Endodermal cell (in vitro differentiated cells): ENCODE results near the gene MTA3. TPM values are rescaled to one million over a fixed set of nuclear protein-coding genes. Genes with fewer than 3 reads are reported as not detected.
A peak's percentile ranks its signal among the peaks of the same experiment; 100 is the strongest.

Experiments
- DNase-seq: peaks from one replicate; pipeline ENCODE4 v3.0.0-alpha.2; 2017
- H3K27ac ChIP-seq: 2 replicates; pipeline ENCODE4 v1.5.1; 2013; ENCODE audit warnings: mild to moderate bottlenecking, low read depth, low read length, moderate library complexity
- H3K27me3 ChIP-seq: 2 replicates; pipeline ENCODE4 v1.6.1; 2013; ENCODE audit warnings: mild to moderate bottlenecking, low read length, moderate library complexity; ENCODE audit not compliant: insufficient read depth, control insufficient read depth, poor library complexity, severe bottlenecking
- H3K36me3 ChIP-seq: 2 replicates; pipeline ENCODE4 v1.7.0; 2013; ENCODE audit warnings: mild to moderate bottlenecking, low read length, moderate library complexity; ENCODE audit not compliant: control insufficient read depth, insufficient read depth
- H3K4me1 ChIP-seq: one replicate; pipeline ENCODE4 v1.7.0; 2013; ENCODE audit warnings: low read length; ENCODE audit not compliant: control insufficient read depth, insufficient read depth
- H3K4me3 ChIP-seq: 2 replicates; pipeline ENCODE4 v1.5.1; 2013; ENCODE audit warnings: mild to moderate bottlenecking, low read length, moderate library complexity
- H3K9ac ChIP-seq: 2 replicates; pipeline ENCODE4 v1.6.1; 2013; ENCODE audit warnings: mild to moderate bottlenecking, low read length, moderate library complexity; ENCODE audit not compliant: poor library complexity, severe bottlenecking; ENCODE audit errors: extremely low read depth
- H3K9me3 ChIP-seq: 2 replicates; pipeline ENCODE4 v1.6.1; 2013; ENCODE audit warnings: mild to moderate bottlenecking, low read length, moderate library complexity; ENCODE audit not compliant: control insufficient read depth
- H3K27ac Mint-ChIP-seq: 2 replicates; pipeline ENCODE4 v1.8.0; 2020; ENCODE audit warnings: mixed read lengths
- H3K27me3 Mint-ChIP-seq: 2 replicates; pipeline ENCODE4 v1.8.0; 2021; ENCODE audit warnings: mild to moderate bottlenecking, mixed read lengths; ENCODE audit not compliant: insufficient read depth
- H3K36me3 Mint-ChIP-seq: 2 replicates; pipeline ENCODE4 v1.8.0; 2020; ENCODE audit warnings: low read depth, mixed read lengths
- H3K4me1 Mint-ChIP-seq: 2 replicates; pipeline ENCODE4 v1.8.0; 2020; ENCODE audit warnings: mixed read lengths
- H3K4me3 Mint-ChIP-seq: 2 replicates; pipeline ENCODE4 v1.8.0; 2020; ENCODE audit warnings: mild to moderate bottlenecking, moderate library complexity, mixed read lengths
- H3K9me3 Mint-ChIP-seq: 2 replicates; pipeline ENCODE4 v1.8.0; 2020; ENCODE audit warnings: mild to moderate bottlenecking, mixed read lengths
- WGBS, 2 experiments: methylation state at CpG; one replicate each; pipeline versions ENCODE4 v1.1.5 to v1.1.7; 2013; ENCODE audit warnings: missing lambda C conversion rate in 2 of 2, mixed read lengths in 1 of 2; ENCODE audit not compliant: insufficient coverage in 1 of 2, insufficient read length in 1 of 2; 5-methylcytosine and 5-hydroxymethylcytosine counted together
- total RNA-seq, 2 donors: library from RNA; stranded (reverse); fragmentation: NEBNext Ultra II Directional in 1 of 2; extraction: Animal tissue kit (Norgen Biotek cat#: 25700) in 1 of 2; gene quantifications; 2 replicates in 1 of 2; 3 replicates in 1 of 2; pipeline ENCODE4 v1.2.1, GENCODE V29; 2021
- TF ChIP-seq, protein P1 (sequence below): fragments of 200-600 bp; sonication (generic); conservative IDR thresholded peaks from 2 replicates; pipeline ENCODE4 v1.5.0; 2021; ENCODE audit warnings: antibody characterized with exemption, mild to moderate bottlenecking

MTA3 gene
- total RNA-seq, 2 donors from 2014 or later: 138 to 154 TPM

DNA sequence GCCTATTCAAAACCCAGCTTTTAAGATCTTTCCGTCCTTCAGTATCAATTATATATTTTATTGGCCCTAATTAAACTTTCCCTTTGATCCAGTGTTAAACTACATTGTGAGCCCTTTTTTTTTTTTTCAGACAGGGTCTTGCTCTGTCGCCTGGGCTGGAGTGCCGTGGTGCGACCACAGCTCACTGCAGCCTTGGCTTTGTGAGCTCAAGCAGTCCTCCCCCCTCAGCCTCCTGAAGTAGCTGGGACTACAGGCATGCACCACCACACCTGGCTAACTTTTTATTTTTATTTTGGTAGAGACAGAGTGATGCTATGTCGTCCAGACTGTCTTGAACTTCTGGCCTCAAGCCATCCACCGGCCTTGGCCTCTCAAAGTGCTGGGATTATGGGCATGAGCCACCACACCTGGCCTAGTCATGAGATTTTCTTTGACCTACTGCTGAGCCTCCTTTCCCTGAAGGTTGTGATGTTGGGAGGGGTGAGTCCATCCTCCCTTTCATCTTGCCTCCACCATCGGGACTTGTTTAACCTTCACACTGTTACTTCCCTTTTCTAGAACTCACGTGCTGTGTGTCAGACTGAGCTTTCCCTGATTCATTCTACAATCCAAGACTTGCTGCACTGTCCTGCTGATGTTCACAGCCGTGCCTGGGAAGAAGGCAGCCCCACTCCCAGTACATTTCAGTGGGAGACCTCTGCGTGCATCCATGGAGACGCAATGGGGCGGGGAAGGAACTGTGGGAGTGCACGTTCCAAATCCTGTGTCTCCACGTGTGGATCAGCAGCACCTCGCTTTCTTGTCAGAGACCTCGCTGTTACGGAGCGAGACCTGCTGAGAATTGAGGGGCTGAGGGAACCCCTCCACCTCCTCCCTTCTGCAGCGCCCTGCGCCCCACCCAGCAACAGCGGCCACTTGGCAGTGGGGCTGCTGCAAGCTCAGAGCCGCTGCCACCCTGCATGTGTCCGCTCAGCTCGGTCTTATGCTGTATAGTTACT, 184.7 kb downstream of the MTA3 start:
- no peak overlapping the region for H3K4me3 ChIP-seq
- Mint-ChIP-seq H3K36me3 (peaks cover 16% of the 10 kb centered on the region), H3K27ac (no peak overlapping the region), H3K4me1 (peaks cover 6% of the 10 kb centered on the region), H3K27me3 (no peaks in the 10 kb centered on the region), H3K4me3 (no peak overlapping the region), H3K9me3 (no peaks in the 10 kb centered on the region)
- TF ChIP-seq, protein P1, sequence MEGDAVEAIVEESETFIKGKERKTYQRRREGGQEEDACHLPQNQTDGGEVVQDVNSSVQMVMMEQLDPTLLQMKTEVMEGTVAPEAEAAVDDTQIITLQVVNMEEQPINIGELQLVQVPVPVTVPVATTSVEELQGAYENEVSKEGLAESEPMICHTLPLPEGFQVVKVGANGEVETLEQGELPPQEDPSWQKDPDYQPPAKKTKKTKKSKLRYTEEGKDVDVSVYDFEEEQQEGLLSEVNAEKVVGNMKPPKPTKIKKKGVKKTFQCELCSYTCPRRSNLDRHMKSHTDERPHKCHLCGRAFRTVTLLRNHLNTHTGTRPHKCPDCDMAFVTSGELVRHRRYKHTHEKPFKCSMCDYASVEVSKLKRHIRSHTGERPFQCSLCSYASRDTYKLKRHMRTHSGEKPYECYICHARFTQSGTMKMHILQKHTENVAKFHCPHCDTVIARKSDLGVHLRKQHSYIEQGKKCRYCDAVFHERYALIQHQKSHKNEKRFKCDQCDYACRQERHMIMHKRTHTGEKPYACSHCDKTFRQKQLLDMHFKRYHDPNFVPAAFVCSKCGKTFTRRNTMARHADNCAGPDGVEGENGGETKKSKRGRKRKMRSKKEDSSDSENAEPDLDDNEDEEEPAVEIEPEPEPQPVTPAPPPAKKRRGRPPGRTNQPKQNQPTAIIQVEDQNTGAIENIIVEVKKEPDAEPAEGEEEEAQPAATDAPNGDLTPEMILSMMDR: no peak
- 94 to 98% methylated on average over 23 to 24 of the region's 24 CpGs for WGBS, 2 experiments
- H3K9ac ChIP-seq: no peak overlapping the region
- peak; percentile 36 for DNase-seq
- peaks cover 6% of the 10 kb centered on the region for H3K36me3 ChIP-seq
- H3K27ac ChIP-seq: no peak overlapping the region
- no peaks in the 10 kb centered on the region for H3K4me1 ChIP-seq
- H3K9me3 ChIP-seq: no peaks in the 10 kb centered on the region
- no peaks in the 10 kb centered on the region for H3K27me3 ChIP-seq

DNA sequence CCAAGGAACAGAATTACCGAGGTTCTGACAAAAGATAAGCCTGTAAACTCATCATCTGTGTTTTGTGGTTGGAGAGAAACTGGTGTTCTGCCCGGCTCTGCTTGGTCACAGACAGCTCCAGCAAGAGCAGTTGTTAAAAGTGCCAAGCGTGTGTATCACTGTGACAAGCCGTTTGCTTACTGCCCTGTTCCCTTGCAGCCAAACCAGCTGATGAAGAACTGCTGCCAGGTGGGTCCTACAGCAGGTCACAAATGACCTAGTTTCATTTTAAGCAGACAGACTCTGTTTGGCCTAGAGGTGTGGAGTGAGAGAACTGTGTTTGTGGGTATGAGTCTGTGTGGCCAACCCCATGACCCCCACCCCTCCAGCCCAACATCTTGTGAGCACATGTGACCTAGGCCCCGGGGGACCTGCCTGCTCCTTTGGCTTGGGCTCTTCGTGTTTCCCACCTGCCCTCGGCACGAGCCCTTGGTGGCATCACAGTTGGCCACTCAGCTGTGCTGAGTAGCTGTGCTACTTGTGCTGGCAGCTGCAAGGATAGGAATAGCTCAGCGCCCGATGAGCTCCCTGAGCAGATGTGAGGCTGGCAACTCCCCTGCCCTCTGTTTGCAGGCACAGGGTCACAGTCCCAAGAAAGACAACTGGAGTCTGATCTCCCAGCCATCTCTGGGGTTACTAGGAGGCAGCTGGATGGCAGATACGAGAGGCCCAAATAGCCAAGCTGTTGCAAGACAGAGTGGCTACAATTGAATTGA, 185.8 kb downstream of the MTA3 start:
- H3K27ac Mint-ChIP-seq: no peak overlapping the region
- H3K9me3 ChIP-seq: no peaks in the 10 kb centered on the region

DNA sequence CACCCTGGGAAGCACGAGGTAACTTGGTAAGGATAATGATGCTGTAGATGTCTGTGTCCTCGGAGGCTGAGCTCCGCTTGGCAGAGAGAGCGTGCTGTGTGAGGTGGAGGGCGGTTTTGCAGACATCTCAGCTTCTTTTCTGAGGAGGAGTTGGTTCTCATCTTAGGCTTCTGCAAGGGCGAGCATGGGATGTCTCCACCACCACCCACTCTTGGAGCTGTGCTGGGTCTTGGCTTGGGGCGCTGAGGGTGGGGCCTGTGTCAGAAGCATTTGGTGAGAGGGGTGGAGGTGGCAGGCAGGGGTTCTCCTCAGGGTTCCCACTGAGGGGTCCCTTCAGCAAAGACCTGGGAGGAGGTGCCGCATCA, 186.3 kb downstream of the MTA3 start:
- Histone ChIP-seq H3K9me3 (no peaks in the 10 kb centered on the region), H3K4me1 (no peaks in the 10 kb centered on the region), H3K36me3 (peaks cover 3% of the 10 kb centered on the region), H3K4me3 (no peak overlapping the region), H3K27ac (no peak overlapping the region), H3K27me3 (no peaks in the 10 kb centered on the region), H3K9ac (no peak overlapping the region)
- WGBS, 2 experiments: 83 to 87% methylated on average over 4 to 8 of the region's 8 CpGs
- no peak for DNase-seq
- Mint-ChIP-seq H3K36me3 (peaks cover 18% of the 10 kb centered on the region), H3K27me3 (no peaks in the 10 kb centered on the region), H3K4me1 (peaks cover 6% of the 10 kb centered on the region), H3K27ac (no peak overlapping the region), H3K4me3 (no peak overlapping the region), H3K9me3 (no peaks in the 10 kb centered on the region)
- TF ChIP-seq, protein P1: no peak

More for the DNA sequence above, 185.8 kb downstream of the MTA3 start:
- Histone ChIP-seq H3K36me3 (peaks cover 3% of the 10 kb centered on the region), H3K4me3 (no peak overlapping the region), H3K4me1 (no peaks in the 10 kb centered on the region), H3K9ac (no peak overlapping the region), H3K27ac (no peak overlapping the region), H3K27me3 (no peaks in the 10 kb centered on the region)
- DNase-seq: no peak
- TF ChIP-seq, protein P1: no peak
- 90 to 100% methylated on average over 5 to 11 of the region's 11 CpGs for WGBS, 2 experiments
- H3K9me3 Mint-ChIP-seq: no peaks in the 10 kb centered on the region
- H3K27me3 Mint-ChIP-seq: no peaks in the 10 kb centered on the region
- peaks cover 6% of the 10 kb centered on the region for H3K4me1 Mint-ChIP-seq
- peaks cover 20% of the 10 kb centered on the region for H3K36me3 Mint-ChIP-seq
- no peak overlapping the region for H3K4me3 Mint-ChIP-seq
